ENCODE data around the gene XCL2. TPM values are rescaled to one million over a fixed set of nuclear protein-coding genes. Genes with fewer than 3 reads are reported as not detected.

XCL2 gene
- polyA plus RNA-seq, 1 donor from 2014 or later = not detected

DNA sequence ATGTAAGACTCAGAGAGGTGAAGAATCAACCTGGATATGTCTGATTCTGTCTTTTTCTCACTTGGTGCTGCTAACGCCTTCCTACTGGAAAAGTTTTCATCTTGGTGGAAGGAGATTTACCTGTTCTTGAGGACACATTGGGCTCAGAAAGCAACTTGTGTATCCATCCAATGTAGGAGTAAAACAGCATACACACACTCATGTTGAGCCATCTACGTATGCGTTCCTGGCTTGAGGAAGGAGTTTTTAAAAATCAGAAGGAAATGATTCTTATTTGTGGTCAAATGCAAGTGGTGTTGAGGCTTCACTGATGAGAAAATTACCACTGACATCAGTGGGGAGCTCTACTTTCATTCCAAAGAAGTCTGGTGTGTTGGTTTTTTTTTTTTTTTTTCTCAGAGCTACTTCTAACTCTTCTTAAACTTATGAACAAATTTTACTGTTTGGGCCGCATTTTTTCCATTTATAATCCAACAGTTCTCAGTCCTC, 25.6 kb downstream of the XCL2 start:
- H3K27ac ChIP-seq (ENCODE audit: low read length) = no peak overlapping the region
- no peak overlapping the region for H3K4me3 ChIP-seq (ENCODE audit: low read length)
- H3K9me2 ChIP-seq (ENCODE audit: insufficient read depth, low read length) = no peaks in the 10 kb centered on the region
- no peaks in the 10 kb centered on the region for H3F3A ChIP-seq (ENCODE audit: insufficient read depth, low read length, poor library complexity, severe bottlenecking)
- no peaks in the 10 kb centered on the region for H3K9me3 ChIP-seq (ENCODE audit: low read length)
- no peaks in the 10 kb centered on the region for H3K36me3 ChIP-seq (ENCODE audit: insufficient read depth, low read length)
- TF ChIP-seq, protein P1, sequence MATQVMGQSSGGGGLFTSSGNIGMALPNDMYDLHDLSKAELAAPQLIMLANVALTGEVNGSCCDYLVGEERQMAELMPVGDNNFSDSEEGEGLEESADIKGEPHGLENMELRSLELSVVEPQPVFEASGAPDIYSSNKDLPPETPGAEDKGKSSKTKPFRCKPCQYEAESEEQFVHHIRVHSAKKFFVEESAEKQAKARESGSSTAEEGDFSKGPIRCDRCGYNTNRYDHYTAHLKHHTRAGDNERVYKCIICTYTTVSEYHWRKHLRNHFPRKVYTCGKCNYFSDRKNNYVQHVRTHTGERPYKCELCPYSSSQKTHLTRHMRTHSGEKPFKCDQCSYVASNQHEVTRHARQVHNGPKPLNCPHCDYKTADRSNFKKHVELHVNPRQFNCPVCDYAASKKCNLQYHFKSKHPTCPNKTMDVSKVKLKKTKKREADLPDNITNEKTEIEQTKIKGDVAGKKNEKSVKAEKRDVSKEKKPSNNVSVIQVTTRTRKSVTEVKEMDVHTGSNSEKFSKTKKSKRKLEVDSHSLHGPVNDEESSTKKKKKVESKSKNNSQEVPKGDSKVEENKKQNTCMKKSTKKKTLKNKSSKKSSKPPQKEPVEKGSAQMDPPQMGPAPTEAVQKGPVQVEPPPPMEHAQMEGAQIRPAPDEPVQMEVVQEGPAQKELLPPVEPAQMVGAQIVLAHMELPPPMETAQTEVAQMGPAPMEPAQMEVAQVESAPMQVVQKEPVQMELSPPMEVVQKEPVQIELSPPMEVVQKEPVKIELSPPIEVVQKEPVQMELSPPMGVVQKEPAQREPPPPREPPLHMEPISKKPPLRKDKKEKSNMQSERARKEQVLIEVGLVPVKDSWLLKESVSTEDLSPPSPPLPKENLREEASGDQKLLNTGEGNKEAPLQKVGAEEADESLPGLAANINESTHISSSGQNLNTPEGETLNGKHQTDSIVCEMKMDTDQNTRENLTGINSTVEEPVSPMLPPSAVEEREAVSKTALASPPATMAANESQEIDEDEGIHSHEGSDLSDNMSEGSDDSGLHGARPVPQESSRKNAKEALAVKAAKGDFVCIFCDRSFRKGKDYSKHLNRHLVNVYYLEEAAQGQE (IDR thresholded peaks at IDR 0.05; ENCODE audit: borderline replicate concordance) = no peak
- no peak for TF ChIP-seq TAF1 (IDR thresholded peaks at IDR 0.05; ENCODE audit: low read depth)
- no peak for TF ChIP-seq EP300 (conservative IDR thresholded peaks at IDR 0.05; ENCODE audit: poor library complexity, severe bottlenecking)
- TF ChIP-seq EZH2 (IDR thresholded peaks at IDR 0.05; ENCODE audit: borderline replicate concordance, insufficient read depth, low read length, poor library complexity, severe bottlenecking) = no peak
- no peak for TF ChIP-seq MXI1 (conservative IDR thresholded peaks at IDR 0.05; ENCODE audit: poor library complexity, severe bottlenecking)
- no peak for TF ChIP-seq POLR2AphosphoS5 (IDR thresholded peaks at IDR 0.05)
- TF ChIP-seq, protein P2, sequence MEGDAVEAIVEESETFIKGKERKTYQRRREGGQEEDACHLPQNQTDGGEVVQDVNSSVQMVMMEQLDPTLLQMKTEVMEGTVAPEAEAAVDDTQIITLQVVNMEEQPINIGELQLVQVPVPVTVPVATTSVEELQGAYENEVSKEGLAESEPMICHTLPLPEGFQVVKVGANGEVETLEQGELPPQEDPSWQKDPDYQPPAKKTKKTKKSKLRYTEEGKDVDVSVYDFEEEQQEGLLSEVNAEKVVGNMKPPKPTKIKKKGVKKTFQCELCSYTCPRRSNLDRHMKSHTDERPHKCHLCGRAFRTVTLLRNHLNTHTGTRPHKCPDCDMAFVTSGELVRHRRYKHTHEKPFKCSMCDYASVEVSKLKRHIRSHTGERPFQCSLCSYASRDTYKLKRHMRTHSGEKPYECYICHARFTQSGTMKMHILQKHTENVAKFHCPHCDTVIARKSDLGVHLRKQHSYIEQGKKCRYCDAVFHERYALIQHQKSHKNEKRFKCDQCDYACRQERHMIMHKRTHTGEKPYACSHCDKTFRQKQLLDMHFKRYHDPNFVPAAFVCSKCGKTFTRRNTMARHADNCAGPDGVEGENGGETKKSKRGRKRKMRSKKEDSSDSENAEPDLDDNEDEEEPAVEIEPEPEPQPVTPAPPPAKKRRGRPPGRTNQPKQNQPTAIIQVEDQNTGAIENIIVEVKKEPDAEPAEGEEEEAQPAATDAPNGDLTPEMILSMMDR (IDR thresholded peaks at IDR 0.05; ENCODE audit: poor library complexity, severe bottlenecking) = no peak
- no peak for TF ChIP-seq SMC3 (conservative IDR thresholded peaks at IDR 0.05; ENCODE audit: poor library complexity)
- TF ChIP-seq RAD21 (conservative IDR thresholded peaks at IDR 0.05) = no peak
- H3K79me2 ChIP-seq (replicated peaks; ENCODE audit: insufficient read depth, low read length) = no peaks in the 10 kb centered on the region
- H4K20me1 ChIP-seq (ENCODE audit: insufficient read depth) = no peaks in the 10 kb centered on the region
- H3K9ac ChIP-seq (ENCODE audit: low read length) = no peak overlapping the region
- H3K27me3 ChIP-seq (ENCODE audit: insufficient read depth, low read depth, low read length) = no peaks in the 10 kb centered on the region
- H2AFZ ChIP-seq (ENCODE audit: low read depth, low read length) = no peak overlapping the region
- H3K4me2 ChIP-seq (ENCODE audit: low read length) = no peak overlapping the region

DNA sequence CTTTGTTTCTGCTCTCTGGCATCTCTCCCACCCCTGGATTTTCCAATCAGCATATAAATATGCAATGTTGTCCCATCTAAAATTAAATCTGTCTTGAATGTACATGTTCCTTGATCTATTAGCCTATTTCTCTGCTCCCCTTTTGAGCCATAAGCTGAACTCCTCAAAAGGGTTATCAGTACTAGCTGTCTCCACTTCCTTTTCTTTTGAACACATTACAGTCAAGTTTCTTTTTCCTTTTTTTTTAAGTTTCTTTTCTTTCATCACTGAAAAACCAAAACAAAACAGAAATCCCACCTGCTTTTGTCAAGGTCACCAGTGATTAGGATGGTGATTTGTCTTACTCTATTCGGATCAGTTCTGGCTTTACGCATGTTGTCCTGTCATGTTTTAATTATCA, 29.3 kb downstream of the XCL2 start:
- no peaks in the 10 kb centered on the region for H4K20me1 ChIP-seq (ENCODE audit: insufficient read depth)
- H3F3A ChIP-seq (ENCODE audit: insufficient read depth, low read length, poor library complexity, severe bottlenecking) = no peaks in the 10 kb centered on the region
- TF ChIP-seq POLR2AphosphoS5 (IDR thresholded peaks at IDR 0.05) = no peak
- TF ChIP-seq EZH2 (IDR thresholded peaks at IDR 0.05; ENCODE audit: borderline replicate concordance, insufficient read depth, low read length, poor library complexity, severe bottlenecking) = no peak
- no peak for TF ChIP-seq RAD21 (conservative IDR thresholded peaks at IDR 0.05)
- TF ChIP-seq MXI1 (conservative IDR thresholded peaks at IDR 0.05; ENCODE audit: poor library complexity, severe bottlenecking) = no peak
- TF ChIP-seq EP300 (conservative IDR thresholded peaks at IDR 0.05; ENCODE audit: poor library complexity, severe bottlenecking) = no peak
- TF ChIP-seq, protein P1 (IDR thresholded peaks at IDR 0.05; ENCODE audit: borderline replicate concordance) = no peak
- TF ChIP-seq TAF1 (IDR thresholded peaks at IDR 0.05; ENCODE audit: low read depth) = no peak
- TF ChIP-seq SMC3 (conservative IDR thresholded peaks at IDR 0.05; ENCODE audit: poor library complexity) = no peak
- TF ChIP-seq, protein P2 (IDR thresholded peaks at IDR 0.05; ENCODE audit: poor library complexity, severe bottlenecking) = no peak
- no peaks in the 10 kb centered on the region for H3K9me2 ChIP-seq (ENCODE audit: insufficient read depth, low read length)
- no peak overlapping the region for H3K4me3 ChIP-seq (ENCODE audit: low read length)
- H3K79me2 ChIP-seq (replicated peaks; ENCODE audit: insufficient read depth, low read length) = no peaks in the 10 kb centered on the region
- no peaks in the 10 kb centered on the region for H3K27me3 ChIP-seq (ENCODE audit: insufficient read depth, low read depth, low read length)
- no peak overlapping the region for H3K4me2 ChIP-seq (ENCODE audit: low read length)
- no peak overlapping the region for H3K9ac ChIP-seq (ENCODE audit: low read length)
- no peaks in the 10 kb centered on the region for H3K9me3 ChIP-seq (ENCODE audit: low read length)
- no peak overlapping the region for H3K27ac ChIP-seq (ENCODE audit: low read length)
- H2AFZ ChIP-seq (ENCODE audit: low read depth, low read length) = no peak overlapping the region
- H3K36me3 ChIP-seq (ENCODE audit: insufficient read depth, low read length) = no peaks in the 10 kb centered on the region

Measured in neural cell (in vitro differentiated cells).